Sigmoid colon (tissue), 7 donors: Measurements from ENCODE around the gene ZNF205. TPM values are rescaled to one million over a fixed set of nuclear protein-coding genes. Genes with fewer than 3 reads are reported as not detected.

Experiments used
- DNase-seq: peaks from one replicate; pipeline ENCODE4 v3.0.0-alpha.2; 2019
- H3K27ac ChIP-seq, 4 donors: fragments of 200-600 bp; sonication (generic); one replicate each; pipeline ENCODE4 v1.5.1; 2016 to 2019; ENCODE audit warnings: mild to moderate bottlenecking in 1 of 4
- H3K27me3 ChIP-seq, 3 donors: fragments of 200-600 bp; sonication (generic); one replicate each; pipeline ENCODE4 v1.5.1; 2019; ENCODE audit warnings: mild to moderate bottlenecking in 1 of 3
- H3K36me3 ChIP-seq, 4 donors: fragments of 200-600 bp; sonication (generic); one replicate each; pipeline ENCODE4 v1.5.1; 2016 to 2019
- H3K4me1 ChIP-seq, 4 donors: fragments of 200-600 bp; sonication (generic); one replicate each; pipeline ENCODE4 v1.5.1; 2017 to 2019
- H3K4me3 ChIP-seq, 4 donors: fragments of 200-600 bp; sonication (generic); one replicate each; pipeline ENCODE4 v1.5.1; 2017 to 2019; ENCODE audit warnings: mild to moderate bottlenecking in 2 of 4, moderate library complexity in 1 of 4
- H3K9me3 ChIP-seq, 4 donors: fragments of 200-600 bp in 3 of 4; sonication (generic) in 3 of 4; one replicate each; pipeline versions ENCODE4 v1.5.1 to v1.6.1; 2013 to 2019
- EP300 ChIP-seq, 4 donors: sonication (generic); formaldehyde crosslinking; IDR thresholded peaks; one replicate each; pipeline ENCODE4 v1.6.1; 2017; ENCODE audit warnings: antibody characterized with exemption in 4 of 4
- POLR2A ChIP-seq, 2 donors: fragments of 450-650 bp; IDR thresholded peaks; one replicate each; pipeline ENCODE4 v1.6.1; 2016; ENCODE audit warnings: antibody characterized with exemption in 2 of 2, mild to moderate bottlenecking in 2 of 2, moderate library complexity in 2 of 2
- POLR2AphosphoS5 ChIP-seq, 4 donors: sonication (generic); formaldehyde crosslinking; IDR thresholded peaks; one replicate each; pipeline ENCODE4 v1.6.1; 2017; ENCODE audit warnings: antibody characterized with exemption in 4 of 4
- WGBS, 2 donors: extraction: QIAGEN DNeasy Blood & Tissue Kit; methylation state at CpG; one replicate each; pipeline ENCODE4 v1.1.7; 2013; 5-methylcytosine and 5-hydroxymethylcytosine counted together
- intact Hi-C: fragments of 100-400 bp; cut with DNase I; formaldehyde crosslinking; loops from one replicate; pipeline ENCODE4 v1.15.1; 2023
- polyA plus RNA-seq, 3 donors: library from polyadenylated mRNA; stranded (reverse); fragments of 200-250 nt; gene quantifications; one replicate each; pipeline ENCODE4 v1.2.3, GENCODE V29; 2013
- total RNA-seq, 4 donors: library from RNA; depleted of rRNA; stranded (reverse); fragments of >200 nt; gene quantifications; one replicate each; pipeline ENCODE4 v1.1.0, GENCODE V29; 2016
- TF ChIP-seq, protein P1 (sequence below), 4 experiments: fragments of 450-650 bp in 3 of 4; fragments of 200-600 bp in 1 of 4; IDR thresholded peaks; one replicate each; pipeline ENCODE4 v1.5.1; 2016 to 2019; ENCODE audit warnings: antibody characterized with exemption in 4 of 4, mild to moderate bottlenecking in 3 of 4, moderate library complexity in 2 of 4
- donor health status: healthy with polysubstance abuse.
- donor health status: Bipolar disorder and iron deficiency.
- donor health status: healthy.

The ZNF205 gene
- total and polyA plus RNA-seq, 7 donors, result 6.6 to 17.5 (median 15.8) TPM

DNA sequence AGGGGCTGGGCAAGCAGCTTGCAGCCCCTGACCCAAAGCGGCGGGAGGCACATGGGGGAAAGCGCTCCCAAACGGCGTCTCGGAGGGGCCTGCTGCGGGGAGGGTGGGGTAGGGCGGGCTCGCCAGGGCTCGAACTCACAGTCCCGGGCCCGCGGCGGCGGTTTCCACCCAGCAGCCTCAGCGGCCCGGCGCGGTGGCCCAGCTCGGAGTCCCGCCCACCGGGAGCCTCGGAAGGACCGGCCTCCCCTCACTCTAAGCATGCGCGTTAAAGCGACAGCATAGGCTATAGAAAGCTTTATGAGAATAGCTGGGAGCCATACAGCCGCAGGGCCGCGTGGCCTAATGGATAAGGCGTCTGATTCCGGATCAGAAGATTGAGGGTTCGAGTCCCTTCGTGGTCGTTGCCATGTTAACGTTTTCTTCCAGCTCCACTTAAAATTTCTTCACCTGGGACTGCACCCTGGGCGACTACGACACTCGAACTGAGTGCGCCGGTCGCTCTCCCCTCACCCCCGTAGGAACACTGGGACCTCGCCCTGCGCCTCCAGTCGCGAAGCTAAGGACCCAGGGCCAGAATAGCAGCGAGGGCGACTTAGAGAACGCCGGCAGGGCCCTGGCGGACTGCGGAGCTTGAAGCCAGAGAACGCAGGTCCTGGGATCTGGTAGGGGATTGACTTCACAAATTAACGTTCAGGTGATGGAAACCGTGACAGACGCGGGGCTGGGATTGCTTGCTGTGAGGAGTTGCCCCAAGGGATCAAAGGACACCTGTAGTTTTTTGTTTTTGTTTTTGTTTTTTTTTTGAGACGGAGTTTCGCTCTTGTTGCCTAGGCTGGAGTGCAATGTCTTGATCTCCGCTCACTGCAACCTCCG is 38.2 kb downstream of the ZNF205 start:
- H3K27ac ChIP-seq, result peak overlapping the region; percentile 80 to 93 (median 88)
- peak overlapping the region; percentile 47 to 72 (median 66) for H3K4me3 ChIP-seq
- 1% methylated on average over 62 of the region's 62 CpGs for WGBS, 2 donors
- H3K9me3 ChIP-seq, result no peaks in the 10 kb centered on the region
- DNase-seq, result peak; percentile 97
- no peaks in the 10 kb centered on the region for H3K36me3 ChIP-seq
- no peak for TF ChIP-seq POLR2A (IDR thresholded peaks at IDR 0.05)
- peak in 2 of 4 donors; percentile 25 to 58 for TF ChIP-seq POLR2AphosphoS5 (IDR thresholded peaks at IDR 0.05)
- H3K4me1 ChIP-seq, result peaks cover 0 to 28% (median 24%) of the 10 kb centered on the region in 4 donors
- intact Hi-C loops, result loop anchor here (5.0 to 10.0 kb wide), 3 partner anchors 132 to 376 kb away; partner anchors contain the start of genes ELOB, FLYWCH1 and ZNF263
- H3K27me3 ChIP-seq, result no peaks in the 10 kb centered on the region

- H3K27ac ChIP-seq, result peak overlapping the region; percentile 68 to 77 (median 74)
- DNase-seq, result no peak
- peak overlapping the region; percentile 34 to 52 (median 44) for H3K4me3 ChIP-seq
Observed at GRCh38 chr16:3152027-3152276, 39.6 kb downstream of the ZNF205 start.

DNA sequence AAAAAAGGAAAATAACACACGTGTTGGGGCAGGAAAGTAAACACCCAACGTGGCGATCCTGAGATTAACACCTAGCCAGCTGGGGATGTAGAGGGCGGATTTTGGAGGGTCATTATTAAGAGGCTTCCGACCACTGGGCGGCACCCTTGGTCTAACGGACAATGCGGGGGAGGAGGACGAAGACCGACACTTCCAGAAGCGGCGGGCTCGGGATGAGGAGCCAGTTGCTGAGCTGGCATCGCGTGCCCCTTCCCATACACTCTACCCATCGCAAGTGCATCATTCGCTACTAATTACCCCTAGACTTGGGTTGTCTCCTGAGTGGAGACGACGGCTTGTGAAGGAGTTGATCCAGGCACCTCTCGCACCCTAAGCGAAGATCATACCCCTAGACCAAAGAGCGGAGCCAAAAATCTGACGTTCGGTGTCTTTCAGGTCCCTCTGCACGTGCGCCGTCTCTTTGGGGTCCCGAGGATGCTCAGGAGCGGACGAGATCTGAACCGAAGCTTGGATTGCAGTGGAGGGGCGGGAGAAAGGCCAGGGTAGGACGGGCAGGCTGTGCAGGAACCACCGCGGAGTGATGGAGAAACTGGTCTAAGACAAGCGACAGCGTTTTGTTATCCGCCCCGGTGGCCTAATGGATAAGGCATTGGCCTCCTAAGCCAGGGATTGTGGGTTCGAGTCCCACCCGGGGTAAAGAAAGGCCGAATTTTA is 40.0 kb downstream of the ZNF205 start:
- WGBS, 2 donors, result 1% methylated on average over 42 of the region's 42 CpGs
- no peaks in the 10 kb centered on the region for H3K36me3 ChIP-seq
- peak overlapping the region; percentile 34 to 52 (median 44) for H3K4me3 ChIP-seq
- peak overlapping the region; percentile 68 to 77 (median 74) for H3K27ac ChIP-seq
- H3K4me1 ChIP-seq, result peaks cover 0 to 31% (median 25%) of the 10 kb centered on the region in 4 donors
- TF ChIP-seq, protein P1, sequence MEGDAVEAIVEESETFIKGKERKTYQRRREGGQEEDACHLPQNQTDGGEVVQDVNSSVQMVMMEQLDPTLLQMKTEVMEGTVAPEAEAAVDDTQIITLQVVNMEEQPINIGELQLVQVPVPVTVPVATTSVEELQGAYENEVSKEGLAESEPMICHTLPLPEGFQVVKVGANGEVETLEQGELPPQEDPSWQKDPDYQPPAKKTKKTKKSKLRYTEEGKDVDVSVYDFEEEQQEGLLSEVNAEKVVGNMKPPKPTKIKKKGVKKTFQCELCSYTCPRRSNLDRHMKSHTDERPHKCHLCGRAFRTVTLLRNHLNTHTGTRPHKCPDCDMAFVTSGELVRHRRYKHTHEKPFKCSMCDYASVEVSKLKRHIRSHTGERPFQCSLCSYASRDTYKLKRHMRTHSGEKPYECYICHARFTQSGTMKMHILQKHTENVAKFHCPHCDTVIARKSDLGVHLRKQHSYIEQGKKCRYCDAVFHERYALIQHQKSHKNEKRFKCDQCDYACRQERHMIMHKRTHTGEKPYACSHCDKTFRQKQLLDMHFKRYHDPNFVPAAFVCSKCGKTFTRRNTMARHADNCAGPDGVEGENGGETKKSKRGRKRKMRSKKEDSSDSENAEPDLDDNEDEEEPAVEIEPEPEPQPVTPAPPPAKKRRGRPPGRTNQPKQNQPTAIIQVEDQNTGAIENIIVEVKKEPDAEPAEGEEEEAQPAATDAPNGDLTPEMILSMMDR (IDR thresholded peaks at IDR 0.05), result peak in 2 of 4 experiments; percentile 8 to 22
- peak in 1 of 4 donors; percentile 16 for TF ChIP-seq POLR2AphosphoS5 (IDR thresholded peaks at IDR 0.05)
- TF ChIP-seq EP300 (IDR thresholded peaks at IDR 0.05), result no peak
- no peak for TF ChIP-seq POLR2A (IDR thresholded peaks at IDR 0.05)
- DNase-seq, result peak; percentile 96
- no peaks in the 10 kb centered on the region for H3K9me3 ChIP-seq
- intact Hi-C loops, result loop anchor here (5.0 to 10.0 kb wide), 3 partner anchors 130 to 378 kb away; partner anchors contain the start of genes ELOB, FLYWCH1 and ZNF263
- no peaks in the 10 kb centered on the region for H3K27me3 ChIP-seq

More at GRCh38 chr16:3152027-3152276, 39.6 kb downstream of the ZNF205 start:
- Histone ChIP-seq H3K36me3 (no peaks in the 10 kb centered on the region), H3K9me3 (no peaks in the 10 kb centered on the region), H3K4me1 (peaks cover 0 to 28% (median 24%) of the 10 kb centered on the region in 4 donors), H3K27me3 (no peaks in the 10 kb centered on the region)
- no peak for TF ChIP-seq EP300 (IDR thresholded peaks at IDR 0.05)
- TF ChIP-seq, protein P1 (IDR thresholded peaks at IDR 0.05), result peak in 1 of 4 experiments; percentile 5
- WGBS, 2 donors, result 3 to 4% methylated on average over 15 of the region's 15 CpGs
- intact Hi-C loops, result loop anchor here (5.0 to 10.0 kb wide), 3 partner anchors 130 to 377 kb away; partner anchors contain the start of genes ELOB, FLYWCH1 and ZNF263

DNA sequence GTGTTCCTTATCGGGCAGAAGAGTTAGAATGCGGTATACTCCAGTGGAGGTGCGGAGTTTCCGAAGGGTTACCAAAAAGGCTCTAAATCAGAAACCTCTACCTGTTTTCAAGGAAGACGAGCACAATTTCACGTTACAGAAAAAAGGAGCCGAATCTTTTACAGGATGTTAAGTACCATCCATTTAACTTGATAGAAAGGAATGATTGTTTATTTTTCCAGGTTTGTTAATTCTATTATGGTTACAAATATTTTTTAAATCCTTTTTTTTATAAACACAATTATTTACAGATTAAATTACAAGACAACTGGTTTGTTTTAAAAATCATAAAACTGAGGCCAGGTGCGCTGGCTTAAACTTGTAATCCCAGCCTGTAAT is 40.6 kb downstream of the ZNF205 start:
- intact Hi-C loops, result loop anchor here (5.0 to 10.0 kb wide), 3 partner anchors 129 to 378 kb away; partner anchors contain the start of genes ELOB, FLYWCH1 and ZNF263
- WGBS, 2 donors, result 9% methylated on average over 8 of the region's 8 CpGs
- peak overlapping the region; percentile 68 to 77 (median 74) for H3K27ac ChIP-seq

More for the DNA sequence above, 40.6 kb downstream of the ZNF205 start:
- H3K36me3 ChIP-seq, result no peaks in the 10 kb centered on the region
- DNase-seq, result no peak
- H3K4me1 ChIP-seq, result peaks cover 0 to 36% (median 31%) of the 10 kb centered on the region in 4 donors
- H3K27me3 ChIP-seq, result no peaks in the 10 kb centered on the region
- peak overlapping the region in 2 of 4 donors; percentile 47 to 52 for H3K4me3 ChIP-seq
- TF ChIP-seq, protein P1 (IDR thresholded peaks at IDR 0.05), result no peak
- TF ChIP-seq EP300 (IDR thresholded peaks at IDR 0.05), result no peak
- no peak for TF ChIP-seq POLR2A (IDR thresholded peaks at IDR 0.05)
- no peak for TF ChIP-seq POLR2AphosphoS5 (IDR thresholded peaks at IDR 0.05)
- H3K9me3 ChIP-seq, result no peaks in the 10 kb centered on the region
